Ishikawa (cell line): ENCODE measurements around the gene NPTXR.

Source experiments
- CEBPB ChIP-seq: IDR thresholded peaks from 2 replicates; pipeline ENCODE4 v1.6.1; 2012
- EGR1 ChIP-seq: IDR thresholded peaks from 2 replicates; pipeline ENCODE4 v1.6.1; 2012
- EP300 ChIP-seq: IDR thresholded peaks from 2 replicates; pipeline ENCODE4 v1.6.1; 2012; ENCODE audit warnings: borderline replicate concordance
- FOXM1 ChIP-seq: IDR thresholded peaks from 2 replicates; pipeline ENCODE4 v1.6.1; 2012; ENCODE audit warnings: low read depth, borderline replicate concordance
- MAX ChIP-seq: IDR thresholded peaks from 2 replicates; pipeline ENCODE4 v1.6.1; 2012
- NFIC ChIP-seq: IDR thresholded peaks from 2 replicates; pipeline ENCODE4 v1.6.1; 2012
- RAD21 ChIP-seq: IDR thresholded peaks from 2 replicates; pipeline ENCODE4 v1.6.1; 2012; ENCODE audit warnings: low read depth
- REST ChIP-seq: IDR thresholded peaks from 2 replicates; pipeline ENCODE4 v1.6.1; 2012; ENCODE audit warnings: low read depth, mild to moderate bottlenecking
- TAF1 ChIP-seq: IDR thresholded peaks from 2 replicates; pipeline ENCODE4 v1.6.1; 2012; ENCODE audit warnings: low read depth, mild to moderate bottlenecking
- TCF12 ChIP-seq: IDR thresholded peaks from 2 replicates; pipeline ENCODE4 v1.6.1; 2012; ENCODE audit warnings: low read depth
- TEAD4 ChIP-seq: IDR thresholded peaks from 2 replicates; pipeline ENCODE4 v1.6.1; 2012
- USF1 ChIP-seq: IDR thresholded peaks from 2 replicates; pipeline ENCODE4 v1.6.1; 2012
- YY1 ChIP-seq: IDR thresholded peaks from 2 replicates; pipeline ENCODE4 v1.6.1; 2012; ENCODE audit warnings: low read depth
- ZBTB7A ChIP-seq: IDR thresholded peaks from 2 replicates; pipeline ENCODE4 v1.6.1; 2012; ENCODE audit warnings: low read depth

NPTXR gene

GRCh38 chr22:38853196-38853651 lies 9.4 kb upstream of the NPTXR start:
- TF ChIP-seq USF1 (no peak), NFIC (no peak), TEAD4 (no peak), YY1 (no peak), TCF12 (no peak)

- TF ChIP-seq EP300, result no peak
- TF ChIP-seq EGR1, result no peak
- TF ChIP-seq RAD21, result no peak
- no peak for TF ChIP-seq NFIC
- TF ChIP-seq MAX, result no peak
- TF ChIP-seq YY1, result no peak
- no peak for TF ChIP-seq TAF1
- no peak for TF ChIP-seq TCF12
Observed at GRCh38 chr22:38852522-38852921, 8.7 kb upstream of the NPTXR start.

GRCh38 chr22:38850941-38851849 lies 7.4 kb upstream of the NPTXR start:
- TF ChIP-seq YY1, result no peak
- no peak for TF ChIP-seq FOXM1
- TF ChIP-seq TCF12, result no peak
- no peak for TF ChIP-seq EGR1
- no peak for TF ChIP-seq ZBTB7A
- no peak for TF ChIP-seq MAX
- no peak for TF ChIP-seq CEBPB
- TF ChIP-seq TAF1, result no peak
- no peak for TF ChIP-seq EP300
- no peak for TF ChIP-seq USF1
- TF ChIP-seq REST, result no peak

- no peak for TF ChIP-seq USF1
- no peak for TF ChIP-seq EGR1
- TF ChIP-seq EP300, result no peak
- no peak for TF ChIP-seq FOXM1
- TF ChIP-seq TCF12, result no peak
- TF ChIP-seq RAD21, result no peak
- no peak for TF ChIP-seq TAF1
- TF ChIP-seq NFIC, result no peak
Observed at GRCh38 chr22:38850399-38850798, 6.6 kb upstream of the NPTXR start.

- TF ChIP-seq TAF1, result no peak
- TF ChIP-seq CEBPB, result no peak
- no peak for TF ChIP-seq NFIC
- TF ChIP-seq TCF12, result no peak
- no peak for TF ChIP-seq YY1
- TF ChIP-seq EGR1, result no peak
- no peak for TF ChIP-seq RAD21
- no peak for TF ChIP-seq USF1
Observed at GRCh38 chr22:38849811-38850210, 6.0 kb upstream of the NPTXR start.

GRCh38 chr22:38846412-38846811 lies 2.6 kb upstream of the NPTXR start:
- TF ChIP-seq EGR1 (no peak), TCF12 (no peak), FOXM1 (no peak), YY1 (no peak), MAX (no peak), REST (no peak), EP300 (no peak)
